Astrocyte (in vitro differentiated cells and primary cell): ENCODE measurements around the gene CRHR1. TPM values are rescaled to one million over a fixed set of nuclear protein-coding genes. Genes with fewer than 3 reads are reported as not detected.

Experiments used
- DNase-seq: peaks from one replicate; pipeline ENCODE4 v3.0.0-alpha.2; 2010; ENCODE audit warnings: low read depth
- FAIRE-seq: peaks from 2 replicates; lab custom pipeline; 2011; peaks lifted over from hg19 to GRCh38; lab: Jason Lieb, UNC
- H2AFZ ChIP-seq: 2 replicates; pipeline ENCODE4 v1.6.0; 2012; ENCODE audit warnings: low read depth, low read length, inconsistent platforms
- H3K27ac ChIP-seq: 2 replicates; pipeline ENCODE4 v1.5.1; 2011; ENCODE audit warnings: low read depth, low read length, inconsistent platforms
- H3K27me3 ChIP-seq: 2 replicates; pipeline ENCODE4 v1.6.0; 2011; ENCODE audit warnings: low read length, inconsistent platforms; ENCODE audit not compliant: insufficient read depth
- H3K36me3 ChIP-seq: 2 replicates; pipeline ENCODE4 v1.5.1; 2011; ENCODE audit warnings: low read length, inconsistent platforms; ENCODE audit not compliant: insufficient read depth
- H3K4me1 ChIP-seq: 2 replicates; pipeline ENCODE4 v1.5.1; 2011; ENCODE audit warnings: low read length, inconsistent platforms; ENCODE audit not compliant: insufficient read depth
- H3K4me2 ChIP-seq: 2 replicates; pipeline ENCODE4 v1.6.0; 2012; ENCODE audit warnings: low read length, inconsistent platforms
- H3K4me3 ChIP-seq: 2 replicates; pipeline ENCODE4 v1.5.1; 2011; ENCODE audit warnings: low read depth, mild to moderate bottlenecking, low read length, inconsistent platforms; ENCODE audit not compliant: insufficient read depth
- H3K79me2 ChIP-seq: 2 replicates; pipeline ENCODE4 v1.6.0; 2012; ENCODE audit warnings: mild to moderate bottlenecking, low read length, inconsistent platforms; ENCODE audit not compliant: insufficient read depth
- H3K9ac ChIP-seq: 2 replicates; pipeline ENCODE4 v1.6.0; 2012; ENCODE audit warnings: mild to moderate bottlenecking, low read length, inconsistent platforms
- H3K9me3 ChIP-seq: 2 replicates; pipeline ENCODE4 v1.5.1; 2012; ENCODE audit warnings: low read depth, mild to moderate bottlenecking, low read length, inconsistent platforms; ENCODE audit not compliant: insufficient read depth
- H4K20me1 ChIP-seq: 2 replicates; pipeline ENCODE4 v1.6.0; 2012; ENCODE audit warnings: low read length, inconsistent platforms; ENCODE audit not compliant: insufficient read depth
- H3K27ac Mint-ChIP-seq: one replicate; pipeline ENCODE4 v1.8.0; 2021; ENCODE audit warnings: mild to moderate bottlenecking, mixed read lengths; ENCODE audit not compliant: unreplicated experiment
- H3K27me3 Mint-ChIP-seq: one replicate; pipeline ENCODE4 v1.8.0; 2021; ENCODE audit warnings: low read depth, mixed read lengths; ENCODE audit not compliant: unreplicated experiment
- H3K36me3 Mint-ChIP-seq: one replicate; pipeline ENCODE4 v1.8.0; 2021; ENCODE audit warnings: low read depth, mixed read lengths; ENCODE audit not compliant: unreplicated experiment
- H3K4me1 Mint-ChIP-seq: one replicate; pipeline ENCODE4 v1.8.0; 2021; ENCODE audit warnings: low read depth, mixed read lengths; ENCODE audit not compliant: unreplicated experiment
- H3K4me3 Mint-ChIP-seq: one replicate; pipeline ENCODE4 v1.8.0; 2021; ENCODE audit warnings: mild to moderate bottlenecking, moderate library complexity, mixed read lengths; ENCODE audit not compliant: unreplicated experiment
- H3K9me3 Mint-ChIP-seq: one replicate; pipeline ENCODE4 v1.8.0; 2021; ENCODE audit warnings: mild to moderate bottlenecking, mixed read lengths; ENCODE audit not compliant: unreplicated experiment
- EZH2 ChIP-seq: IDR thresholded peaks from 2 replicates; pipeline ENCODE4 v1.6.1; 2012; ENCODE audit warnings: mild to moderate bottlenecking, low read length, inconsistent platforms; ENCODE audit not compliant: insufficient read depth
- total RNA-seq: library from RNA; stranded (reverse); gene quantifications from 2 replicates; pipeline ENCODE4 v1.2.1, GENCODE V29; 2021
- TF ChIP-seq, protein P1 (sequence below): IDR thresholded peaks from 2 replicates; pipeline ENCODE4 v1.5.1; 2011; ENCODE audit warnings: low read depth, mild to moderate bottlenecking, inconsistent platforms, low read length, moderate library complexity; ENCODE audit not compliant: insufficient read depth

CRHR1 gene
- total RNA-seq, 1 donor from 2014 or later: 0.20 TPM

DNA sequence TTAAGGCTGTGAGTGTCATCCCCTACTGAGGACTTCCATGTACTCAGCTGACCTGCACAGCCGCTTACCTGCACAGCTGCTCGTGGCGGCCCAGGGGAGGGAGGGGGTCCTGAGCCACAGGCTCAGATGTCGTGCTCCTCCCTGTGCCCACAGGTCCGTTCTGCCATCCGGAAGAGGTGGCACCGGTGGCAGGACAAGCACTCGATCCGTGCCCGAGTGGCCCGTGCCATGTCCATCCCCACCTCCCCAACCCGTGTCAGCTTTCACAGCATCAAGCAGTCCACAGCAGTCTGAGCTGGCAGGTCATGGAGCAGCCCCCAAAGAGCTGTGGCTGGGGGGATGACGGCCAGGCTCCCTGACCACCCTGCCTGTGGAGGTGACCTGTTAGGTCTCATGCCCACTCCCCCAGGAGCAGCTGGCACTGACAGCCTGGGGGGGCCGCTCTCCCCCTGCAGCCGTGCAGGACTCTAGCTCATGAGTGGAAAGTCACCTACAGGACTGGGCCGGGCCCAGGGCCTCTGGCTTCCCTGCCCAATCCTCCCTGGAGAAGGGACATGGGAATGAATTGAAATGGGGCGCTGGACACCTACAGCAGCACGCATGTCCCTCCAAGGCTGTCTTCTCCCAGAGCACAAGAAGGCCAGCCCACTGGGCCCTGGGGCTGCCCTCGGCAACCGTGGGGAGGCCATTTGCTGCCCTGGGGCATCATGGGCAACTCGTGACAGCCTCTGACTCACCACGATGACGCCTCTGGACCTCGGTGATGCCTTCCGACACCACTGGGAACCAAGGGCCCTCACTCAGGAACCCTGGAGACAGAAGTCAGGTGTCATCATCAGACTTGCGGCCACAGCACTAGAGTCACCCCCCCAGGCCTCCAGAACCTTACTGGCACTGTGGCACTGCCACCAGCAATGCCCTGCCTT lies 50.6 kb downstream of the CRHR1 start:
- H3K27ac ChIP-seq: no peak overlapping the region
- Mint-ChIP-seq H3K4me1 (no peaks in the 10 kb centered on the region), H3K4me3 (no peak overlapping the region), H3K36me3 (no peaks in the 10 kb centered on the region), H3K27ac (no peak overlapping the region), H3K27me3 (peaks cover 58% of the 10 kb centered on the region), H3K9me3 (no peaks in the 10 kb centered on the region)
- H3K9me3 ChIP-seq: no peaks in the 10 kb centered on the region
- H3K4me2 ChIP-seq: no peak overlapping the region
- peaks cover 7% of the 10 kb centered on the region for H3K27me3 ChIP-seq
- H3K4me3 ChIP-seq: no peak overlapping the region
- no peaks in the 10 kb centered on the region for H4K20me1 ChIP-seq
- no peak overlapping the region for H2AFZ ChIP-seq
- FAIRE-seq: no peak
- H3K79me2 ChIP-seq: no peaks in the 10 kb centered on the region
- H3K9ac ChIP-seq: no peak overlapping the region
- TF ChIP-seq EZH2: no peak
- TF ChIP-seq, protein P1, sequence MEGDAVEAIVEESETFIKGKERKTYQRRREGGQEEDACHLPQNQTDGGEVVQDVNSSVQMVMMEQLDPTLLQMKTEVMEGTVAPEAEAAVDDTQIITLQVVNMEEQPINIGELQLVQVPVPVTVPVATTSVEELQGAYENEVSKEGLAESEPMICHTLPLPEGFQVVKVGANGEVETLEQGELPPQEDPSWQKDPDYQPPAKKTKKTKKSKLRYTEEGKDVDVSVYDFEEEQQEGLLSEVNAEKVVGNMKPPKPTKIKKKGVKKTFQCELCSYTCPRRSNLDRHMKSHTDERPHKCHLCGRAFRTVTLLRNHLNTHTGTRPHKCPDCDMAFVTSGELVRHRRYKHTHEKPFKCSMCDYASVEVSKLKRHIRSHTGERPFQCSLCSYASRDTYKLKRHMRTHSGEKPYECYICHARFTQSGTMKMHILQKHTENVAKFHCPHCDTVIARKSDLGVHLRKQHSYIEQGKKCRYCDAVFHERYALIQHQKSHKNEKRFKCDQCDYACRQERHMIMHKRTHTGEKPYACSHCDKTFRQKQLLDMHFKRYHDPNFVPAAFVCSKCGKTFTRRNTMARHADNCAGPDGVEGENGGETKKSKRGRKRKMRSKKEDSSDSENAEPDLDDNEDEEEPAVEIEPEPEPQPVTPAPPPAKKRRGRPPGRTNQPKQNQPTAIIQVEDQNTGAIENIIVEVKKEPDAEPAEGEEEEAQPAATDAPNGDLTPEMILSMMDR: no peak
- H3K4me1 ChIP-seq: no peaks in the 10 kb centered on the region
- H3K36me3 ChIP-seq: no peaks in the 10 kb centered on the region
- DNase-seq: no peak

DNA sequence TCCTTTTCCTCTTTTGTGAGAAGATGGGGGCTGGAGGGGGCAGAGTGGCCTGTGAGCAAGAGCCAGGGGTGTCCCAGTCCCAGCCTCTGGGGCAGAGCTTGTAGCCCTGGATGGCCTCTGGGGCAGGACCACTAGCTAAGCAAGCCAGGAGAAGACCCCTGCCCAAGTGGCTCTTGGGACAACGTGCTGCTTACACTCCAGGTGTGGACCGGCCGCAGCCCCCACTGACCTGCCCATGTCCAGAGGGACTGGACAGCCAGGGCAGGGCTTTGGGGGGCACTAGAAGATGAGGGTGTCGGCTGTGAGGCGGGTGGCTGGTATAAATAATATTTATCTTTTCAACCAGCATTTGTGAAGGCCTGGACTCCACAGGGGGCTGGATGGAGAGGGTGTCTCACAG lies 51.4 kb downstream of the CRHR1 start:
- FAIRE-seq (no peak), DNase-seq (no peak)
- H2AFZ ChIP-seq: no peak overlapping the region
- Mint-ChIP-seq H3K27me3 (peaks cover 56% of the 10 kb centered on the region), H3K4me3 (no peak overlapping the region), H3K27ac (no peak overlapping the region), H3K9me3 (no peaks in the 10 kb centered on the region), H3K4me1 (no peaks in the 10 kb centered on the region), H3K36me3 (no peaks in the 10 kb centered on the region)
- H3K27me3 ChIP-seq: peaks cover 7% of the 10 kb centered on the region
- TF ChIP-seq EZH2: no peak
- TF ChIP-seq, protein P1: no peak
- H4K20me1 ChIP-seq: no peaks in the 10 kb centered on the region
- H3K27ac ChIP-seq: no peak overlapping the region
- no peaks in the 10 kb centered on the region for H3K36me3 ChIP-seq
- H3K4me3 ChIP-seq: no peak overlapping the region
- H3K4me2 ChIP-seq: no peak overlapping the region
- no peaks in the 10 kb centered on the region for H3K79me2 ChIP-seq
- no peak overlapping the region for H3K9ac ChIP-seq
- no peaks in the 10 kb centered on the region for H3K9me3 ChIP-seq
- no peaks in the 10 kb centered on the region for H3K4me1 ChIP-seq
